SKM-1 (cell line): ENCODE measurements around the gene HACD1.

Experiments used
- DNase-seq: peaks from one replicate; lab custom pipeline; 2025; ENCODE audit not compliant: unreplicated experiment; lab: John Stamatoyannopoulos, UW

The HACD1 gene

GRCh38 chr10:17617031-17617911 lies at the start of gene HACD1:
TSS of gene HACD1 (minus strand) at chr10:17617374. CDS start at chr10:17617339, 35 bp downstream.
- no peak for DNase-seq

GRCh38 chr10:17665747-17666146 lies 48.6 kb upstream of the HACD1 start:
- no peak for DNase-seq

GRCh38 chr10:17663450-17663849 lies 46.3 kb upstream of the HACD1 start:
- DNase-seq, result no peak

GRCh38 chr10:17662193-17663138 lies 45.3 kb upstream of the HACD1 start:
- no peak for DNase-seq

GRCh38 chr10:17661510-17661909 lies 44.3 kb upstream of the HACD1 start:
- no peak for DNase-seq

GRCh38 chr10:17660921-17661320 lies 43.7 kb upstream of the HACD1 start:
- DNase-seq, result no peak

- no peak for DNase-seq
Measured at GRCh38 chr10:17659365-17659764, 42.2 kb upstream of the HACD1 start.

GRCh38 chr10:17657103-17657500 lies 39.9 kb upstream of the HACD1 start:
- no peak for DNase-seq

GRCh38 chr10:17655567-17656146 lies 38.5 kb upstream of the HACD1 start:
- no peak for DNase-seq

GRCh38 chr10:17655009-17655408 lies 37.8 kb upstream of the HACD1 start:
- DNase-seq, result no peak

GRCh38 chr10:17652585-17652984 lies 35.4 kb upstream of the HACD1 start:
- DNase-seq, result no peak

GRCh38 chr10:17651896-17652295 lies 34.7 kb upstream of the HACD1 start:
- no peak for DNase-seq

GRCh38 chr10:17650416-17650815 lies 33.2 kb upstream of the HACD1 start:
- DNase-seq, result no peak

GRCh38 chr10:17649836-17650235 lies 32.7 kb upstream of the HACD1 start:
- DNase-seq, result no peak

GRCh38 chr10:17649052-17649451 lies 31.9 kb upstream of the HACD1 start:
- DNase-seq, result no peak

- DNase-seq, result no peak
Measured at GRCh38 chr10:17648243-17649035, 31.3 kb upstream of the HACD1 start.

GRCh38 chr10:17647326-17647725 lies 30.2 kb upstream of the HACD1 start:
- DNase-seq, result peak; percentile 20

GRCh38 chr10:17645621-17646345 lies 28.6 kb upstream of the HACD1 start:
- no peak for DNase-seq

GRCh38 chr10:17644485-17644943 lies 27.3 kb upstream of the HACD1 start:
- DNase-seq, result no peak
